HuH-7.5 (cell line): ENCODE data around the gene FAM163B.

Experiments
- DNase-seq: peaks from one replicate; pipeline ENCODE4 v3.0.0; 2011; ENCODE audit warnings: low spot score

Gene FAM163B

GRCh38 chr9:133597316-133597957, 11.8 kb downstream of the FAM163B start:
- no peak for DNase-seq

GRCh38 chr9:133595910-133596309, 13.3 kb downstream of the FAM163B start:
- no peak for DNase-seq

- no peak for DNase-seq
These were observed 14.9 kb downstream of the FAM163B start for GRCh38 chr9:133594310-133594709.

- DNase-seq: no peak
These were observed 15.5 kb downstream of the FAM163B start for GRCh38 chr9:133593587-133594253.

GRCh38 chr9:133592731-133593409, 16.3 kb downstream of the FAM163B start:
- no peak for DNase-seq

- DNase-seq: no peak
These were observed 17.2 kb downstream of the FAM163B start for GRCh38 chr9:133591985-133592384.

- no peak for DNase-seq
These were observed 17.9 kb downstream of the FAM163B start for GRCh38 chr9:133591116-133591910.

- DNase-seq: no peak
These were observed 18.8 kb downstream of the FAM163B start for GRCh38 chr9:133590231-133590855.

- no peak for DNase-seq
These were observed 19.5 kb downstream of the FAM163B start for GRCh38 chr9:133589454-133590227.

- DNase-seq: no peak
These were observed 21.7 kb downstream of the FAM163B start for GRCh38 chr9:133587466-133587865.

GRCh38 chr9:133587051-133587450, 22.1 kb downstream of the FAM163B start:
- no peak for DNase-seq

GRCh38 chr9:133585481-133586351, 23.5 kb downstream of the FAM163B start:
- DNase-seq: no peak

- DNase-seq: no peak
These were observed 24.4 kb downstream of the FAM163B start for GRCh38 chr9:133584559-133585476.

GRCh38 chr9:133584167-133584558, 25.0 kb downstream of the FAM163B start:
- DNase-seq: no peak

GRCh38 chr9:133583586-133583985, 25.6 kb downstream of the FAM163B start:
- DNase-seq: no peak

- no peak for DNase-seq
These were observed 26.1 kb downstream of the FAM163B start for GRCh38 chr9:133583111-133583510.

- no peak for DNase-seq
These were observed 26.6 kb downstream of the FAM163B start for GRCh38 chr9:133582501-133583045.

- DNase-seq: no peak
These were observed 27.5 kb downstream of the FAM163B start for GRCh38 chr9:133581513-133582343.
